Fibroblast of skin of right biceps (primary cell): ENCODE measurements around the gene TMEM88.
A peak's percentile ranks its signal among the peaks of the same experiment; 100 is the strongest.

Source experiments
- DNase-seq: peaks from one replicate; pipeline ENCODE4 v3.0.0-alpha.2; 2013

Gene TMEM88

GRCh38 chr17:7833011-7833794, 21.7 kb upstream of the TMEM88 start:
- DNase-seq = no peak

GRCh38 chr17:7833795-7834541, 20.9 kb upstream of the TMEM88 start, which contains the start of gene KDM6B:
TSS of gene KDM6B (plus strand) at chr17:7834217. CDS start at chr17:7845555, 11,338 bp downstream.
- peak; percentile 86 for DNase-seq

- DNase-seq = no peak
Observed at GRCh38 chr17:7834542-7834956, 20.3 kb upstream of the TMEM88 start.

- peak; percentile 99 for DNase-seq
Observed at GRCh38 chr17:7834957-7835813, 19.7 kb upstream of the TMEM88 start.

GRCh38 chr17:7835814-7836595, 18.9 kb upstream of the TMEM88 start:
- peak; percentile 69 for DNase-seq

- DNase-seq = peak; percentile 93
Observed at GRCh38 chr17:7836596-7837407, 18.1 kb upstream of the TMEM88 start.

GRCh38 chr17:7837408-7838088, 17.3 kb upstream of the TMEM88 start:
- DNase-seq = no peak

GRCh38 chr17:7838090-7839075, 16.5 kb upstream of the TMEM88 start:
- DNase-seq = peak; percentile 87

GRCh38 chr17:7839190-7839875, 15.5 kb upstream of the TMEM88 start:
- no peak for DNase-seq

GRCh38 chr17:7839876-7840261, 15.0 kb upstream of the TMEM88 start:
- DNase-seq = peak; percentile 61

GRCh38 chr17:7840441-7840840, 14.4 kb upstream of the TMEM88 start:
- DNase-seq = no peak

GRCh38 chr17:7840875-7841274, 14.0 kb upstream of the TMEM88 start:
- DNase-seq = no peak

- DNase-seq = peak; percentile 95
Observed at GRCh38 chr17:7841396-7841914, 13.4 kb upstream of the TMEM88 start.

GRCh38 chr17:7841915-7842379, 12.9 kb upstream of the TMEM88 start:
- DNase-seq = peak; percentile 90

GRCh38 chr17:7842380-7843256, 12.2 kb upstream of the TMEM88 start:
- peak; percentile 96 for DNase-seq

GRCh38 chr17:7843257-7843535, 11.7 kb upstream of the TMEM88 start:
- DNase-seq = no peak

GRCh38 chr17:7843536-7844291, 11.2 kb upstream of the TMEM88 start:
- peak; percentile 84 for DNase-seq
